AG04449 (cell line): ENCODE results near the gene ZFPM1.

ENCODE experiments used
- CTCF ChIA-PET: fragments of 350-600 bp; formaldehyde crosslinking; extraction: SDS; loops from one replicate; lab custom pipeline; 2021; ENCODE audit warnings: antibody characterized with exemption; lab: Yijun Ruan, JAX
- POLR2A ChIA-PET: fragments of 400-600, 350-600 bp; formaldehyde crosslinking; extraction: SDS; loops from one replicate; lab custom pipeline; 2020; ENCODE audit warnings: antibody characterized with exemption, inconsistent platforms; lab: Yijun Ruan, JAX
- DNase-seq: peaks from one replicate; pipeline ENCODE4 v3.0.0-alpha.2; 2010; ENCODE audit warnings: low read depth, low spot score
- H3K4me3 ChIP-seq: 2 replicates; pipeline ENCODE4 v1.5.1; 2011; ENCODE audit warnings: low read depth, mild to moderate bottlenecking, control low read depth, low read length
- TF ChIP-seq, protein P1 (sequence below): IDR thresholded peaks from one replicate; pipeline ENCODE4 v1.5.1; 2011; ENCODE audit warnings: mild to moderate bottlenecking, moderate library complexity, low read length, control low read depth, inconsistent platforms; ENCODE audit not compliant: insufficient read depth; ENCODE audit errors: missing control alignments

ZFPM1 gene

DNA sequence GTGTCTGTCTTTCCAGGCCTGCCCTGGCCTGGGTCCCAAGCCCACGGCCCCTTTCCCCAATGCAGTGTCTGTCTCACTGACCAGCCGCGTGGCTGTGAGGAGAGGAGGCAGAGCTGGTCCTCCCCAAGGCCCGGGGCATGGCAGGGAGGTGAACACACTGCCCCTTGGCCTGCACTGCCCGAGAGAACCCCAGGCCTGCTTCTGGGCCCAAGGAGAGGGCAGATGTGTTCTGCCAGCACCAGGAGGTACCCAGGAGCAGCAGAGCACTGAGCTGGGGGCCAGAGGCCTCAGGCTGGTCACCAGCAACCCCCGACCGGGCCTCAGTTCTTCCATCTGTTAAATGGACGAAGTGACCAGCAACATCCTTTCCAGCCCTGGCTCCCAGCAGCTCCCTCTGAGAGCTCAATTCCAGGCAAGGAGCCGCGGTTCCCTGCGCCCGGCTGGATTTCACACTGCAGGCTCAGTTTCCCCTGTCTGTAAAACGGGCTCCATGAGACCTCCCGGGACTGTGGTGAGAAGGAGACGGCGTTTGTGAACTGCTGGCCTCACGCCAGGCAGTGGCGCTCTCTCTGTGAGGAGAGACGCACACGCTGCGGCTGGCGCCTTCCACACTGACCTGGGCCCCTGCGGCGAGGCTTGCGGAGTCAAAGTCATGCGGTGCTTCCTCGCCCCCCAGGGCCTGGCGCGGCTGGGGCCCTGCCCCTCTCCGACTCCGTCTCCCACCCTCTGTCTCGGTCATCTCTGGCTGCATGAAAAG is 8.1 kb upstream of the ZFPM1 start:
- no peak overlapping the region for H3K4me3 ChIP-seq
- TF ChIP-seq, protein P1, sequence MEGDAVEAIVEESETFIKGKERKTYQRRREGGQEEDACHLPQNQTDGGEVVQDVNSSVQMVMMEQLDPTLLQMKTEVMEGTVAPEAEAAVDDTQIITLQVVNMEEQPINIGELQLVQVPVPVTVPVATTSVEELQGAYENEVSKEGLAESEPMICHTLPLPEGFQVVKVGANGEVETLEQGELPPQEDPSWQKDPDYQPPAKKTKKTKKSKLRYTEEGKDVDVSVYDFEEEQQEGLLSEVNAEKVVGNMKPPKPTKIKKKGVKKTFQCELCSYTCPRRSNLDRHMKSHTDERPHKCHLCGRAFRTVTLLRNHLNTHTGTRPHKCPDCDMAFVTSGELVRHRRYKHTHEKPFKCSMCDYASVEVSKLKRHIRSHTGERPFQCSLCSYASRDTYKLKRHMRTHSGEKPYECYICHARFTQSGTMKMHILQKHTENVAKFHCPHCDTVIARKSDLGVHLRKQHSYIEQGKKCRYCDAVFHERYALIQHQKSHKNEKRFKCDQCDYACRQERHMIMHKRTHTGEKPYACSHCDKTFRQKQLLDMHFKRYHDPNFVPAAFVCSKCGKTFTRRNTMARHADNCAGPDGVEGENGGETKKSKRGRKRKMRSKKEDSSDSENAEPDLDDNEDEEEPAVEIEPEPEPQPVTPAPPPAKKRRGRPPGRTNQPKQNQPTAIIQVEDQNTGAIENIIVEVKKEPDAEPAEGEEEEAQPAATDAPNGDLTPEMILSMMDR = no peak
- no peak for DNase-seq
- CTCF ChIA-PET = interaction anchor here (0.9 to 3.4 kb wide), 4 partner anchors 8 to 117 kb away, joined by 3 to 15 read pairs (median 8); no protein-coding TSS in a partner anchor
- POLR2A ChIA-PET = no interaction called here

DNA sequence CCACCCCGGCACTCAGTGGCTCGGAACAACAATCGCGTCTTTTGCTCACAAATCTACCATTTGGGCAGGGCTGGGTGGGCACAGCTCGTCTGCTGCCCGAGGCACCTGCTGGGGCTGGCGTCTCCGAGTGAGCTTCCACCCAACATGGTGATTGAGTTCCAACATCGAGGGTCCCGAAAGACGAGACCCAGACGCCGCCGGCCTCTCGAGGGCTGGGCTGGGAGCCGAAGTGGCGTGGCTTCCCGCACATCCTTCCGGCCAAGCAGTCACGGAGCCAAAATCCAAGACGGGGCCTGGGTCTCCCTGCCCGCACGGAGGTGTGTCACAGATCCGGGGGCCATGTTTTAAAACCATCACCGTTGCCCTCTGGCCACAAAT is 7.5 kb upstream of the ZFPM1 start:
- ChIA-PET POLR2A (no interaction called here), CTCF (interaction anchor here (0.9 to 3.4 kb wide), 3 partner anchors 8 to 116 kb away, joined by 3 to 15 read pairs (median 11); no protein-coding TSS in a partner anchor)
- TF ChIP-seq, protein P1 = no peak
- H3K4me3 ChIP-seq = no peak overlapping the region
- DNase-seq = no peak

DNA sequence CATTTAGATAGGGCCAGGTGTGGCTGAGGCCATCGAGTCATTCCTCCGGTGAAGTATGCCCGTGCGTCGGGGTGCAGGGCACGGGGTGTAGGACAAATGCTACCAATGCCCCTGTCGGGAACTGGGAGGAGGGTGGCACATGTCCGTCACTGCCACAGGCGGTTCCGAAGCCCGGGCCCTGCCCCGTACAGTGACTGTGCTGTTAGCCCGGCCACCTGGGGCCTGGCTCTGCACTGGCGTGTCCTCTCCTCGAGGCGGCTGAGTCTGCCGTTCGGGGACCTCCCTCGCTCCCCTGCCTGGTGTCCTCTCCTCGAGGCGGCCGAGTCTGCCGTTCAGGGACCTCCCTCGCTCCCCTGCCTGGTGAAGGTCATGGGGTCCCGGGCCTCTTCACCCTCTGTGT is 7.0 kb upstream of the ZFPM1 start:
- no peak for DNase-seq
- ChIA-PET CTCF (interaction anchor here (3.4 kb wide), 1 partner anchor 9 kb away, joined by 11 read pairs; no protein-coding TSS in a partner anchor), POLR2A (no interaction called here)
- TF ChIP-seq, protein P1 = no peak
- H3K4me3 ChIP-seq = no peak overlapping the region

DNA sequence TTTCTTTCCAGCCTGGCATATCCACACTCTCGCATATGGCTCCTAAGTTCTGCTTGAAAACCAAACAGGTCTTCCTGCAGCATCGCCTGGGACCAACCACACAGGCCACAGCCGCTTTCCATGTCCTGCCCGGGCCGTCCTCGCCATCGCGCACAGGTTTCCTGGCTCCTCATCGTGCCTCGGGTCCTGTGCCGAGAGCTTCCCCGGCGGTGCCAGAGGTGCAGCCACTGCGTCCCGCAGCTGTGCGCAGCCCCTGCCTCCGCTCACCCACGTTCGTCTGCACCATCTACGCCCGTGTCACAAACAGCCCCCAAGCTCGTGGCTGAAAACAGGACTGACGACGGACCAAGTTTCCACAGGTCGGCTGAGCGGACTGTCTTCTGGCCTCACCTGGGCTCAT is 6.3 kb upstream of the ZFPM1 start:
- ChIA-PET CTCF (interaction anchor here (3.4 kb wide), 1 partner anchor 9 kb away, joined by 11 read pairs; no protein-coding TSS in a partner anchor), POLR2A (no interaction called here)
- DNase-seq = no peak
- TF ChIP-seq, protein P1 = no peak
- H3K4me3 ChIP-seq = no peak overlapping the region

DNA sequence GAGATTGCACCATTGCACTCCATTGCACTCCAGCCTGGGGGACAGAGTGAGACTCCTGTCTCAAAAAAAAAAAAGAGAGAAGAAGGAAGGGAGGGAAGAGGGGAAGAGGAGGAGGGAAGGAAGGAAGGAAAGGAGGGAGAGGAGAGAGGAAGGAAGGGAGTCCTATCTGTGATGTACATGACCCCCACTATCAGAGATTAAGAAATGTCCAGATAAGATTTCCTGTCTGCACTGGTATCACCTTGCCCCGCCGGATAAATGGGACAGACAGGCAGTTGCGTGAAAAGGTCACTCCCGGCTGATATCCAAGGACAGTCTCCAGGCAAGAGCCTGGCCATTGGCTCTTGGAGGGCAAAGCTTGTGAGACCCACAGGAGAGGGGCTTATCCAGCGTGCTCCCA is 5.2 kb upstream of the ZFPM1 start:
- H3K4me3 ChIP-seq = no peak overlapping the region
- CTCF ChIA-PET = interaction anchor here (3.4 kb wide), 1 partner anchor 10 kb away, joined by 11 read pairs; no protein-coding TSS in a partner anchor
- POLR2A ChIA-PET = no interaction called here
- TF ChIP-seq, protein P1 = no peak
- no peak for DNase-seq

DNA sequence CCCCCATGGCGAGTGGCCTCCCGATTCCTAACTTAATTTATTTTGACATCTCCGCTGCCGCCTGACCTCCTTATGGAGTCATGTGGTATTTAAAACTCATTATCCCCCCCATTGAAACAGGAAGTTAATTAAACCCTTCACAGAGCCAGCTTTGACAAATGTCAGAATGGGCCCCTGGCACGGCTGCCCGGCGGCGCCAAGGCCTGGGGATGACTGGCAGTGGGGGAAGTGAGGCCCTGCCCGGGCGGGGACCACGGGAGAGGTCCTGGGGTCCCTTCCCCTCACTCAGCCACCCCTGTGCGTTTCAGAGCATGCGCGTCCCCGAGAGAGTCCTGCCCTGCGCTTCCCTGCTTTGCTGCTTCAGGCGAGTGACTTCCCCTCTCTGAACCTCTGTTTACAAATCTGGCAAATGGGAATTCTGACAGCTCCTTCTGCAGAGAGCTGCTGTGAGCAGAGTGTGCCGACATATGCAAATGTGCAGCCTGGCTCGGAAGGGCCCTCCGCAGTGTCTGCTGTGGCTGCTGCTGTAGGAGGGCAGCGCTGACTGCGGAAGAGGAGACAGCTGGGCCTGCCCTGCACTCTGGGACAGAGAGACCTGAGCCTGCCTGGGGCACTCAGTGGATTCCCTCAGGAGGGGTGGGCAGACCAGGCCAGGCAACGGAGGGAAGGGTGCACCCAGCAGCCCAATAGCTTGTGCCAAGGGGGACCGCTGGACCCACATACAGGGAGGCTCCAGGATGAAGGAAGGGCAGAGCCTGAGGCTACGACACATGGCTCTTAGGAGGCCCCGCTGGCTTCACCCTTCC is 4.4 kb upstream of the ZFPM1 start:
- ChIA-PET POLR2A (no interaction called here), CTCF (interaction anchor here (0.7 to 3.4 kb wide), 4 partner anchors 11 to 492 kb away, joined by 3 to 13 read pairs (median 7); no protein-coding TSS in a partner anchor)
- no peak for DNase-seq
- TF ChIP-seq, protein P1 = no peak
- no peak overlapping the region for H3K4me3 ChIP-seq
